DOHH2 (cell line): ENCODE results near the gene SUGT1.
"Not testable (repeated sequence)": the region's sequence is repeated elsewhere in the genome, so short reads cannot be mapped to it uniquely, and the experiment has no call there.

Experiments used
- H3F3A ChIP-seq: fragments of 200-600 bp; sonication (generic), shearing (Covaris generic); 2 replicates; pipeline ENCODE4 v1.6.0; 2016; ENCODE audit warnings: antibody characterized with exemption, mild to moderate bottlenecking; ENCODE audit not compliant: control insufficient read depth, insufficient read depth
- H3K27ac ChIP-seq: fragments of 200-600 bp; sonication (generic); 2 replicates; pipeline ENCODE4 v1.5.1; 2014; ENCODE audit warnings: low read depth, mild to moderate bottlenecking, low read length, moderate library complexity
- H3K27me3 ChIP-seq: fragments of 200-600 bp; sonication (generic); 2 replicates; pipeline ENCODE4 v1.6.1; 2014; ENCODE audit warnings: mild to moderate bottlenecking, low read length, mixed read lengths; ENCODE audit not compliant: control insufficient read depth
- H3K36me3 ChIP-seq: fragments of 200-600 bp; sonication (generic); 2 replicates; pipeline ENCODE4 v1.6.1; 2014; ENCODE audit warnings: mild to moderate bottlenecking, low read length, moderate library complexity, mixed read lengths; ENCODE audit not compliant: control insufficient read depth
- H3K4me1 ChIP-seq: fragments of 200-600 bp; sonication (generic); 2 replicates; pipeline ENCODE4 v1.6.1; 2014; ENCODE audit warnings: mild to moderate bottlenecking, low read length, mixed read lengths; ENCODE audit not compliant: control insufficient read depth
- H3K4me2 ChIP-seq: fragments of 200-600 bp; sonication (generic); 2 replicates; pipeline ENCODE4 v1.6.0; 2014; ENCODE audit warnings: mild to moderate bottlenecking, low read length, moderate library complexity
- H3K4me3 ChIP-seq: fragments of 200-600 bp; sonication (generic); 2 replicates; pipeline ENCODE4 v1.5.1; 2014; ENCODE audit warnings: mild to moderate bottlenecking, low read length, mixed read lengths
- H3K79me2 ChIP-seq: fragments of 200-600 bp; sonication (generic); 2 replicates; pipeline ENCODE4 v1.6.1; 2014; ENCODE audit warnings: mild to moderate bottlenecking, low read length, mixed read lengths; ENCODE audit not compliant: control insufficient read depth
- H3K9me2 ChIP-seq: fragments of 200-600 bp; sonication (generic); replicated peaks from 2 replicates; pipeline ENCODE4 v1.6.1; 2014; ENCODE audit warnings: mild to moderate bottlenecking, low read length, mixed read lengths; ENCODE audit not compliant: control insufficient read depth
- H3K9me3 ChIP-seq: fragments of 200-600 bp; sonication (generic); 2 replicates; pipeline ENCODE4 v1.6.1; 2014; ENCODE audit warnings: antibody characterized with exemption, low read length, mixed read lengths; ENCODE audit not compliant: control insufficient read depth, insufficient read depth
- H4K20me1 ChIP-seq: fragments of 200-600 bp; sonication (generic); 2 replicates; pipeline ENCODE4 v1.6.0; 2014; ENCODE audit warnings: low read depth, mild to moderate bottlenecking, antibody characterized with exemption, low read length, moderate library complexity; ENCODE audit not compliant: control insufficient read depth, insufficient read depth
- CTCF ChIP-seq: fragments of 200-600 bp; sonication (generic); IDR thresholded peaks from one replicate; pipeline ENCODE4 v1.5.1; 2014; ENCODE audit warnings: antibody characterized with exemption, mild to moderate bottlenecking, low read depth, low read length; ENCODE audit not compliant: poor library complexity, severe bottlenecking
- EZH2phosphoT487 ChIP-seq: fragments of 200-600 bp; sonication (generic); IDR thresholded peaks from 2 replicates; pipeline ENCODE4 v1.6.1; 2017; ENCODE audit warnings: borderline replicate concordance, mild to moderate bottlenecking, antibody characterized with exemption, low read length, moderate library complexity, mixed read lengths

SUGT1 gene

GRCh38 chr13:52609013-52609606 lies 43.5 kb upstream of the SUGT1 start:
- H3K9me2 ChIP-seq, H3F3A ChIP-seq, H3K27ac ChIP-seq, H3K27me3 ChIP-seq, H4K20me1 ChIP-seq, H3K4me2 ChIP-seq, H3K4me3 ChIP-seq, H3K36me3 ChIP-seq, H3K79me2 ChIP-seq, H3K4me1 ChIP-seq, H3K9me3 ChIP-seq: not testable (repeated sequence)
- peak; percentile 31 for TF ChIP-seq CTCF

- not testable (repeated sequence) for H3K79me2 ChIP-seq, H3K27me3 ChIP-seq, H4K20me1 ChIP-seq, H3F3A ChIP-seq, H3K4me1 ChIP-seq, H3K4me3 ChIP-seq, H3K27ac ChIP-seq, H3K9me2 ChIP-seq, H3K4me2 ChIP-seq, H3K9me3 ChIP-seq, H3K36me3 ChIP-seq
Observed at GRCh38 chr13:52610158-52610557, 42.5 kb upstream of the SUGT1 start.

- no peaks in the 10 kb centered on the region for H3K9me3 ChIP-seq
- peaks cover 30% of the 10 kb centered on the region for H3K79me2 ChIP-seq
- no peaks in the 10 kb centered on the region for H3K36me3 ChIP-seq
- H3K27ac ChIP-seq, result no peak overlapping the region
- no peaks in the 10 kb centered on the region for H3F3A ChIP-seq
- H4K20me1 ChIP-seq, result no peaks in the 10 kb centered on the region
- no peak overlapping the region for H3K4me2 ChIP-seq
- no peak overlapping the region for H3K4me3 ChIP-seq
- peaks cover 21% of the 10 kb centered on the region for H3K4me1 ChIP-seq
- no peaks in the 10 kb centered on the region for H3K27me3 ChIP-seq
- no peaks in the 10 kb centered on the region for H3K9me2 ChIP-seq
- TF ChIP-seq CTCF, result no peak
- no peak for TF ChIP-seq EZH2phosphoT487
Observed at GRCh38 chr13:52615134-52615801, 37.4 kb upstream of the SUGT1 start.

- TF ChIP-seq CTCF, result no peak
- TF ChIP-seq EZH2phosphoT487, result no peak
- H3K9me2 ChIP-seq, result no peaks in the 10 kb centered on the region
- H3K9me3 ChIP-seq, result no peaks in the 10 kb centered on the region
- no peak overlapping the region for H3K4me3 ChIP-seq
- no peaks in the 10 kb centered on the region for H3F3A ChIP-seq
- no peaks in the 10 kb centered on the region for H3K36me3 ChIP-seq
- peaks cover 34% of the 10 kb centered on the region for H3K79me2 ChIP-seq
- peaks cover 23% of the 10 kb centered on the region for H3K4me1 ChIP-seq
- H3K4me2 ChIP-seq, result 0 out of 2 replicates have a peak overlapping the region, but pooled peaks have one; percentile 24
- no peaks in the 10 kb centered on the region for H4K20me1 ChIP-seq
- no peak overlapping the region for H3K27ac ChIP-seq
- H3K27me3 ChIP-seq, result no peaks in the 10 kb centered on the region
Observed at GRCh38 chr13:52615812-52616211, 36.8 kb upstream of the SUGT1 start.
